Gastroesophageal sphincter (tissue), 3 donors: ENCODE data around the gene GCK.

ENCODE experiments used
- EP300 ChIP-seq: sonication (generic); formaldehyde crosslinking; IDR thresholded peaks from one replicate; pipeline ENCODE4 v1.6.1; 2017; ENCODE audit warnings: antibody characterized with exemption, mild to moderate bottlenecking
- POLR2AphosphoS5 ChIP-seq: sonication (generic); formaldehyde crosslinking; IDR thresholded peaks from one replicate; pipeline ENCODE4 v1.6.1; 2017; ENCODE audit warnings: antibody characterized with exemption
- TF ChIP-seq, protein P1 (sequence below), 4 experiments: fragments of 200-600 bp in 2 of 4; fragments of 450-650 bp in 2 of 4; sonication (generic) in 1 of 4; IDR thresholded peaks; one replicate each; pipeline ENCODE4 v1.5.1; 2017 to 2019; ENCODE audit warnings: antibody characterized with exemption in 4 of 4, mild to moderate bottlenecking in 2 of 4, moderate library complexity in 2 of 4

DNA sequence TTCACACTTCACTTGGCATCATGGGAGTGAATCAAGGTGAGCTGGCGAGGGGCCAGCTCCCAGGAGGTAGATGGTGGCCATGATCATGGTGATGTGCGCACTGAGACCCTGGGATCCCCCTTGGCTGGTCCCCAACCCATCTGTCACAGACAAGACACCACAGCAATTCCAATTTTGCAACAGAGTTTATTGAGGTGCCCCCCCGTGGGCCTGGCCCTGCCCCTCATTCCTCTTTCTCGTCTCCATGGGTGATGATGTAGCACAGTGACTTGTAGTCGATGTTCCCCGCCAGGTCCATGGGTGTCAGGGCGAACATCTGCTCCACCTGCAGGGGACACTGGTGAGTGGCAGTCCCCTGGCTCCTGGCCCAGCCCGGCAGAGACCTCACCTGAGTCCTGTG is 50.5 kb downstream of the GCK start:
- no peak for TF ChIP-seq POLR2AphosphoS5
- TF ChIP-seq, protein P1, sequence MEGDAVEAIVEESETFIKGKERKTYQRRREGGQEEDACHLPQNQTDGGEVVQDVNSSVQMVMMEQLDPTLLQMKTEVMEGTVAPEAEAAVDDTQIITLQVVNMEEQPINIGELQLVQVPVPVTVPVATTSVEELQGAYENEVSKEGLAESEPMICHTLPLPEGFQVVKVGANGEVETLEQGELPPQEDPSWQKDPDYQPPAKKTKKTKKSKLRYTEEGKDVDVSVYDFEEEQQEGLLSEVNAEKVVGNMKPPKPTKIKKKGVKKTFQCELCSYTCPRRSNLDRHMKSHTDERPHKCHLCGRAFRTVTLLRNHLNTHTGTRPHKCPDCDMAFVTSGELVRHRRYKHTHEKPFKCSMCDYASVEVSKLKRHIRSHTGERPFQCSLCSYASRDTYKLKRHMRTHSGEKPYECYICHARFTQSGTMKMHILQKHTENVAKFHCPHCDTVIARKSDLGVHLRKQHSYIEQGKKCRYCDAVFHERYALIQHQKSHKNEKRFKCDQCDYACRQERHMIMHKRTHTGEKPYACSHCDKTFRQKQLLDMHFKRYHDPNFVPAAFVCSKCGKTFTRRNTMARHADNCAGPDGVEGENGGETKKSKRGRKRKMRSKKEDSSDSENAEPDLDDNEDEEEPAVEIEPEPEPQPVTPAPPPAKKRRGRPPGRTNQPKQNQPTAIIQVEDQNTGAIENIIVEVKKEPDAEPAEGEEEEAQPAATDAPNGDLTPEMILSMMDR (IDR thresholded peaks at IDR 0.05) = no peak
- TF ChIP-seq EP300 = no peak
